Measurements from ENCODE around the gene SRPRA. TPM values are rescaled to one million over a fixed set of nuclear protein-coding genes. Genes with fewer than 3 reads are reported as not detected.

The SRPRA gene
- total RNA-seq, 1 donor from 2014 or later: 40.0 TPM

GRCh38 chr11:126263489-126263888 is 5.2 kb downstream of the SRPRA start:
- H4K20me1 ChIP-seq (ENCODE audit: low read depth): peaks cover 6% of the 10 kb centered on the region

GRCh38 chr11:126262216-126262615 is 6.5 kb downstream of the SRPRA start:
- Histone ChIP-seq H3K4me3 (no peak overlapping the region), H3K4me1 (no peaks in the 10 kb centered on the region), H3K27me3 (no peaks in the 10 kb centered on the region), H3K36me3 (peaks cover 9% of the 10 kb centered on the region), H4K20me1 (ENCODE audit: low read depth) (peaks cover under 1% of the 10 kb centered on the region), H3K4me2 (no peak overlapping the region), H2AFZ (replicated peaks) (no peak overlapping the region), H3K9ac (no peak overlapping the region), H3F3A (ENCODE audit: low read depth) (peaks cover 35% of the 10 kb centered on the region), H3K79me2 (ENCODE audit: low read depth) (peaks cover 6% of the 10 kb centered on the region), H3K9me3 (ENCODE audit: low read depth) (no peaks in the 10 kb centered on the region), H3K27ac (no peak overlapping the region)
- Mint-ChIP-seq H3K9me3 (no peaks in the 10 kb centered on the region), H3K36me3 (peaks cover 43% of the 10 kb centered on the region), H3K4me3 (no peak overlapping the region), H3K4me1 (peaks cover 2% of the 10 kb centered on the region), H3K27ac (no peak overlapping the region), H3K27me3 (ENCODE audit: insufficient read depth, low read depth) (peaks cover 2% of the 10 kb centered on the region)
- DNase-seq (ENCODE audit: low spot score): no peak
- TF ChIP-seq EZH2phosphoT487 (IDR thresholded peaks at IDR 0.05) (no peak), EZH2 (IDR thresholded peaks at IDR 0.05) (no peak), CTCF (IDR thresholded peaks at IDR 0.05) (no peak)

More at GRCh38 chr11:126263489-126263888, 5.2 kb downstream of the SRPRA start:
- Mint-ChIP-seq H3K27ac (no peak overlapping the region), H3K36me3 (peaks cover 43% of the 10 kb centered on the region), H3K9me3 (no peaks in the 10 kb centered on the region), H3K27me3 (ENCODE audit: insufficient read depth, low read depth) (peaks cover 2% of the 10 kb centered on the region), H3K4me1 (peaks cover 12% of the 10 kb centered on the region), H3K4me3 (no peak overlapping the region)
- no peaks in the 10 kb centered on the region for H3K27me3 ChIP-seq
- H3K9ac ChIP-seq: no peak overlapping the region
- H2AFZ ChIP-seq (replicated peaks): no peak overlapping the region
- H3K9me3 ChIP-seq (ENCODE audit: low read depth): no peaks in the 10 kb centered on the region
- H3K4me2 ChIP-seq: no peak overlapping the region
- no peak overlapping the region for H3K4me3 ChIP-seq
- peaks cover 9% of the 10 kb centered on the region for H3K36me3 ChIP-seq
- TF ChIP-seq EZH2phosphoT487 (IDR thresholded peaks at IDR 0.05): no peak
- TF ChIP-seq CTCF (IDR thresholded peaks at IDR 0.05): no peak
- no peak for TF ChIP-seq EZH2 (IDR thresholded peaks at IDR 0.05)
- H3K27ac ChIP-seq: no peak overlapping the region
- H3F3A ChIP-seq (ENCODE audit: low read depth): peaks cover 30% of the 10 kb centered on the region
- peaks cover 7% of the 10 kb centered on the region for H3K4me1 ChIP-seq
- peaks cover 19% of the 10 kb centered on the region for H3K79me2 ChIP-seq (ENCODE audit: low read depth)
- DNase-seq (ENCODE audit: low spot score): no peak

GRCh38 chr11:126257764-126258163 is 10.9 kb downstream of the SRPRA start:
- peaks cover 2% of the 10 kb centered on the region for H3K27me3 Mint-ChIP-seq (ENCODE audit: insufficient read depth, low read depth)
- H3K27ac ChIP-seq: no peak overlapping the region
- H3K79me2 ChIP-seq (ENCODE audit: low read depth): no peaks in the 10 kb centered on the region
- H4K20me1 ChIP-seq (ENCODE audit: low read depth): peaks cover 5% of the 10 kb centered on the region
- no peaks in the 10 kb centered on the region for H3K4me1 ChIP-seq
- H2AFZ ChIP-seq (replicated peaks): no peak overlapping the region
- H3K9me3 ChIP-seq (ENCODE audit: low read depth): no peaks in the 10 kb centered on the region
- H3K9me3 Mint-ChIP-seq: no peaks in the 10 kb centered on the region
- no peak for TF ChIP-seq EZH2phosphoT487 (IDR thresholded peaks at IDR 0.05)
- no peak for TF ChIP-seq EZH2 (IDR thresholded peaks at IDR 0.05)
- TF ChIP-seq CTCF (IDR thresholded peaks at IDR 0.05): no peak
- H3K27me3 ChIP-seq: no peaks in the 10 kb centered on the region
- peaks cover 25% of the 10 kb centered on the region for H3F3A ChIP-seq (ENCODE audit: low read depth)
- DNase-seq (ENCODE audit: low spot score): no peak
- H3K36me3 Mint-ChIP-seq: peaks cover 22% of the 10 kb centered on the region
- H3K4me2 ChIP-seq: no peak overlapping the region
- H3K4me3 Mint-ChIP-seq: no peak overlapping the region
- H3K27ac Mint-ChIP-seq: no peak overlapping the region
- no peaks in the 10 kb centered on the region for H3K36me3 ChIP-seq
- no peak overlapping the region for H3K4me3 ChIP-seq
- H3K4me1 Mint-ChIP-seq: no peaks in the 10 kb centered on the region
- H3K9ac ChIP-seq: no peak overlapping the region

Measured in neural progenitor cell (in vitro differentiated cells).